HepG2 (cell line): Measurements from ENCODE around the gene SCN2A.

Source experiments
- FLYWCH1 ChIP-seq: sonication (generic); formaldehyde crosslinking; IDR thresholded peaks from 2 replicates; pipeline ENCODE4 v1.8.1; 2023; ENCODE audit warnings: mild to moderate bottlenecking, missing genetic modification reagents
- FOXJ3 ChIP-seq: sonication (generic); formaldehyde crosslinking; IDR thresholded peaks from 2 replicates; pipeline ENCODE4 v1.4.0; 2020; ENCODE audit warnings: missing genetic modification reagents, mild to moderate bottlenecking, borderline replicate concordance
- JUND ChIP-seq: sonication (generic); formaldehyde crosslinking; IDR thresholded peaks from 2 replicates; pipeline ENCODE4 v1.8.0; 2022; ENCODE audit warnings: mild to moderate bottlenecking, missing genetic modification reagents
- NFE2 ChIP-seq: sonication (generic); formaldehyde crosslinking; IDR thresholded peaks from 2 replicates; pipeline ENCODE4 v1.4.0; 2020; ENCODE audit warnings: missing genetic modification reagents
- ZBTB26 ChIP-seq: IDR thresholded peaks from 2 replicates; pipeline ENCODE4 v1.6.1; 2016; ENCODE audit warnings: missing compliant biosample characterization, missing genetic modification reagents, borderline replicate concordance
- ZHX1 ChIP-seq: sonication (generic); formaldehyde crosslinking; IDR thresholded peaks from 2 replicates; pipeline ENCODE4 v1.8.1; 2022; ENCODE audit warnings: low read depth, mild to moderate bottlenecking, missing genetic modification reagents
- ZNF232 ChIP-seq: sonication (generic); formaldehyde crosslinking; IDR thresholded peaks from 2 replicates; pipeline ENCODE4 v1.4.0; 2020; ENCODE audit warnings: missing genetic modification reagents, borderline replicate concordance

- TF ChIP-seq ZNF232 (no peak), JUND (no peak), NFE2 (no peak), FLYWCH1 (no peak), ZBTB26 (CRISPR knock-in tag) (no peak), FOXJ3 (CRISPR knock-in tag) (no peak), ZHX1 (no peak)
Measured at GRCh38 chr2:165277295-165277694, 38.1 kb downstream of the SCN2A start.
